ENCODE data around the gene SCN7A. TPM values are rescaled to one million over a fixed set of nuclear protein-coding genes. Genes with fewer than 3 reads are reported as not detected.

SCN7A gene
- total and polyA plus RNA-seq, 12 donors: 2.6 to 19.7 (median 7.7) TPM

GRCh38 chr2:166444306-166444705, 49.7 kb downstream of the SCN7A start:
- no peaks in the 10 kb centered on the region for H3K4me1 ChIP-seq (replicated peaks in 1 of 2)
- intact Hi-C loops (cut with DNase I): no loop called here
- no peaks in the 10 kb centered on the region for H3K36me3 ChIP-seq (replicated peaks in 1 of 2)
- DNase-seq: no peak
- H3K27me3 ChIP-seq: no peaks in the 10 kb centered on the region
- no peak overlapping the region for H3K27ac ChIP-seq
- no peaks in the 10 kb centered on the region for H3K9me3 ChIP-seq (replicated peaks in 1 of 3)
- no peak overlapping the region for H3K4me3 ChIP-seq
- no peak for TF ChIP-seq POLR2A (IDR thresholded peaks at IDR 0.05)
- TF ChIP-seq, protein P1, sequence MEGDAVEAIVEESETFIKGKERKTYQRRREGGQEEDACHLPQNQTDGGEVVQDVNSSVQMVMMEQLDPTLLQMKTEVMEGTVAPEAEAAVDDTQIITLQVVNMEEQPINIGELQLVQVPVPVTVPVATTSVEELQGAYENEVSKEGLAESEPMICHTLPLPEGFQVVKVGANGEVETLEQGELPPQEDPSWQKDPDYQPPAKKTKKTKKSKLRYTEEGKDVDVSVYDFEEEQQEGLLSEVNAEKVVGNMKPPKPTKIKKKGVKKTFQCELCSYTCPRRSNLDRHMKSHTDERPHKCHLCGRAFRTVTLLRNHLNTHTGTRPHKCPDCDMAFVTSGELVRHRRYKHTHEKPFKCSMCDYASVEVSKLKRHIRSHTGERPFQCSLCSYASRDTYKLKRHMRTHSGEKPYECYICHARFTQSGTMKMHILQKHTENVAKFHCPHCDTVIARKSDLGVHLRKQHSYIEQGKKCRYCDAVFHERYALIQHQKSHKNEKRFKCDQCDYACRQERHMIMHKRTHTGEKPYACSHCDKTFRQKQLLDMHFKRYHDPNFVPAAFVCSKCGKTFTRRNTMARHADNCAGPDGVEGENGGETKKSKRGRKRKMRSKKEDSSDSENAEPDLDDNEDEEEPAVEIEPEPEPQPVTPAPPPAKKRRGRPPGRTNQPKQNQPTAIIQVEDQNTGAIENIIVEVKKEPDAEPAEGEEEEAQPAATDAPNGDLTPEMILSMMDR (IDR thresholded peaks at IDR 0.05): no peak

DNA sequence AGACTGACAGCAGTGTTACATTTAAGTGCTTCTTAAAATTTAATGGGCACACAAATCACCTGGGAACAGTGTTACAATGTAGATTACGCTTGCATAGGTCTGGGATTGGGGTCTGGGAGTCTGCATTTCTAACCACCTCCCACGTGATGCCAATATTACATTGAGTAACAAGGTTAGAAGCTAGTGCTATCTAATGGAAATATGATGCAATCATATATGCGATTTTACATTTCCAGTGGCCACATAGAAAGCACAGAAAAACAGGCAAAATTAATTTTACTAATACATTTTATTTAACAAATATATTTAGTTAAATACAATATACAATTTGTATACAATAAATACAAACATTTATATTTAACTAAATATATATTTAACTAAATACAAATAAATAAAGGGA, 53.7 kb downstream of the SCN7A start:
- DNase-seq: no peak
- H3K9me3 ChIP-seq (replicated peaks in 1 of 3): no peaks in the 10 kb centered on the region
- 62 to 72% (median 68%) methylated on average over 3 of the region's 3 CpGs for WGBS, 4 donors
- intact Hi-C loops (cut with DNase I): no loop called here
- H3K4me3 ChIP-seq: no peak overlapping the region
- no peaks in the 10 kb centered on the region for H3K4me1 ChIP-seq (replicated peaks in 1 of 2)
- no peaks in the 10 kb centered on the region for H3K36me3 ChIP-seq (replicated peaks in 1 of 2)
- no peak overlapping the region for H3K27ac ChIP-seq
- no peak for TF ChIP-seq POLR2A (IDR thresholded peaks at IDR 0.05)
- TF ChIP-seq, protein P1 (IDR thresholded peaks at IDR 0.05): no peak
- no peaks in the 10 kb centered on the region for H3K27me3 ChIP-seq

- TF ChIP-seq, protein P1 (IDR thresholded peaks at IDR 0.05): no peak
- TF ChIP-seq POLR2A (IDR thresholded peaks at IDR 0.05): no peak
- Histone ChIP-seq H3K9me3 (replicated peaks in 1 of 3) (no peaks in the 10 kb centered on the region), H3K4me3 (no peak overlapping the region), H3K27me3 (no peaks in the 10 kb centered on the region), H3K36me3 (replicated peaks in 1 of 2) (no peaks in the 10 kb centered on the region), H3K4me1 (replicated peaks in 1 of 2) (no peaks in the 10 kb centered on the region), H3K27ac (no peak overlapping the region)
- DNase-seq: no peak
- intact Hi-C loops (cut with DNase I): no loop called here
Observed at GRCh38 chr2:166439078-166439477, 55.0 kb downstream of the SCN7A start.

GRCh38 chr2:166436976-166437375, 57.1 kb downstream of the SCN7A start:
- Histone ChIP-seq H3K36me3 (replicated peaks in 1 of 2) (no peaks in the 10 kb centered on the region), H3K4me3 (no peak overlapping the region), H3K4me1 (replicated peaks in 1 of 2) (no peaks in the 10 kb centered on the region), H3K9me3 (replicated peaks in 1 of 3) (no peaks in the 10 kb centered on the region), H3K27ac (no peak overlapping the region), H3K27me3 (no peaks in the 10 kb centered on the region)
- DNase-seq: no peak
- WGBS, 4 donors: 80 to 83% (median 80%) methylated on average over 1 of the region's 1 CpG; no CpG with 5 or more reads in 1 of the 4 donors
- intact Hi-C loops (cut with DNase I): no loop called here
- TF ChIP-seq, protein P1 (IDR thresholded peaks at IDR 0.05): no peak
- no peak for TF ChIP-seq POLR2A (IDR thresholded peaks at IDR 0.05)

All from adrenal gland (tissue), 12 donors.